Measurements from ENCODE around the gene CLECL1.

GRCh38 chr12:9702255-9702654, 30.6 kb downstream of the CLECL1 start:
- TF ChIP-seq, protein P1, sequence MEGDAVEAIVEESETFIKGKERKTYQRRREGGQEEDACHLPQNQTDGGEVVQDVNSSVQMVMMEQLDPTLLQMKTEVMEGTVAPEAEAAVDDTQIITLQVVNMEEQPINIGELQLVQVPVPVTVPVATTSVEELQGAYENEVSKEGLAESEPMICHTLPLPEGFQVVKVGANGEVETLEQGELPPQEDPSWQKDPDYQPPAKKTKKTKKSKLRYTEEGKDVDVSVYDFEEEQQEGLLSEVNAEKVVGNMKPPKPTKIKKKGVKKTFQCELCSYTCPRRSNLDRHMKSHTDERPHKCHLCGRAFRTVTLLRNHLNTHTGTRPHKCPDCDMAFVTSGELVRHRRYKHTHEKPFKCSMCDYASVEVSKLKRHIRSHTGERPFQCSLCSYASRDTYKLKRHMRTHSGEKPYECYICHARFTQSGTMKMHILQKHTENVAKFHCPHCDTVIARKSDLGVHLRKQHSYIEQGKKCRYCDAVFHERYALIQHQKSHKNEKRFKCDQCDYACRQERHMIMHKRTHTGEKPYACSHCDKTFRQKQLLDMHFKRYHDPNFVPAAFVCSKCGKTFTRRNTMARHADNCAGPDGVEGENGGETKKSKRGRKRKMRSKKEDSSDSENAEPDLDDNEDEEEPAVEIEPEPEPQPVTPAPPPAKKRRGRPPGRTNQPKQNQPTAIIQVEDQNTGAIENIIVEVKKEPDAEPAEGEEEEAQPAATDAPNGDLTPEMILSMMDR (IDR thresholded peaks at IDR 0.05): no peak
- no peak for TF ChIP-seq POLR2A (IDR thresholded peaks at IDR 0.05)

All from uterus (tissue), 2 donors.